ENCODE data around the gene GPR37. TPM values are rescaled to one million over a fixed set of nuclear protein-coding genes. Genes with fewer than 3 reads are reported as not detected.

GPR37 gene
- total RNA-seq, 1 experiment from 2014 or later = 1.6 TPM

DNA sequence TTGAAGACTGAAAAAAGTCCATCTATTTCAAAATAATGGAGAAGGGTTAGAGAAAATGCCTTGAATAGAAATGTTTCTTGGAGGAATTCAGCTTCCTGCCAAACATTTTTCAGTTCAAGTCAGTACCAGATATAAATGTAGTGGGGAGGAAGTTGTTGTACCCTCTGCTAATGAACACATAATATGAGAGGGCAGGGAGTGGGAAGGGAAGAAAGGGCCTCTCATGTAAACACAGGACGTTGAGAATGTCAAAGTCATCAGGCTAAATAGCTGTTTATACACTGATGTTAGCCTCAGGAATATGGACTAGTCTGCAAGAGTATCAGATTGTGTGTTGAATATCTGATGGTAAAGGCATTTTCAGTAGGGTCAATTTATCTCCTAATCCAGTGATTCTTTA, 37.0 kb downstream of the GPR37 start:
- H3K27me3 Mint-ChIP-seq (ENCODE audit: low read depth) = no peaks in the 10 kb centered on the region; the same call in 1 of the 2 replicates
- H3K4me1 Mint-ChIP-seq = peaks cover 32 to 39% of the 10 kb centered on the region in 2 experiments
- no peak overlapping the region for H2AFZ ChIP-seq (ENCODE audit: low read length)

More for the DNA sequence above, 37.0 kb downstream of the GPR37 start:
- H3K27ac Mint-ChIP-seq = peak overlapping the region in 1 of 3 experiments; percentile 77; a peak in 2 of 7 replicates
- Histone ChIP-seq H3K18ac (ENCODE audit: insufficient read length, low read depth, low read length) (no peak overlapping the region), H4K5ac (ENCODE audit: insufficient read length, low read depth, low read length) (no peak overlapping the region), H2BK20ac (ENCODE audit: low read depth, low read length, poor library complexity, severe bottlenecking) (no peak overlapping the region), H3K4me1 (ENCODE audit: insufficient read depth, low read length) (peaks cover 8% of the 10 kb centered on the region), H3K9me3 (ENCODE audit: control insufficient read depth, low read depth, low read length) (no peaks in the 10 kb centered on the region), H3T11ph (ENCODE audit: low read length) (no peak overlapping the region), H4K8ac (replicated peaks; ENCODE audit: insufficient read length, low read depth, low read length) (no peak overlapping the region), H3K56ac (ENCODE audit: insufficient read length, low read depth, low read length) (no peak overlapping the region), H4K91ac (ENCODE audit: insufficient read length, low read depth, low read length) (no peak overlapping the region), H3K27me3 (ENCODE audit: insufficient read depth, low read length) (no peaks in the 10 kb centered on the region), H3K27ac (ENCODE audit: insufficient read length, low read depth, low read length) (no peak overlapping the region), H2AK5ac (ENCODE audit: insufficient read length, low read length) (no peak overlapping the region), H2BK120ac (ENCODE audit: low read depth, low read length, poor library complexity, severe bottlenecking) (no peak overlapping the region), H4K20me1 (ENCODE audit: control insufficient read depth, insufficient read depth, insufficient read length) (no peaks in the 10 kb centered on the region), H3K23me2 (ENCODE audit: insufficient read length, low read depth, low read length, poor library complexity, severe bottlenecking) (no peaks in the 10 kb centered on the region), H3K79me1 (ENCODE audit: insufficient read depth, low read depth, low read length, poor library complexity, severe bottlenecking) (no peaks in the 10 kb centered on the region), H3K14ac (ENCODE audit: insufficient read depth, low read length) (no peak overlapping the region), H3K79me2 (ENCODE audit: insufficient read depth, low read length) (no peaks in the 10 kb centered on the region), H3K4ac (ENCODE audit: low read depth, low read length) (no peak overlapping the region), H2BK15ac (ENCODE audit: low read depth, low read length) (no peak overlapping the region), H2BK12ac (ENCODE audit: insufficient read length, low read depth, low read length) (no peak overlapping the region), H3K4me2 (ENCODE audit: insufficient read depth, insufficient read length, low read length) (no peak overlapping the region), H3K23ac (ENCODE audit: insufficient read length, low read depth, low read length) (no peak overlapping the region), H2BK5ac (ENCODE audit: insufficient read length, low read length) (no peak overlapping the region), H3K9ac (ENCODE audit: extremely low read depth, insufficient read length, low read length) (no peak overlapping the region)
- TF ChIP-seq, protein P1, sequence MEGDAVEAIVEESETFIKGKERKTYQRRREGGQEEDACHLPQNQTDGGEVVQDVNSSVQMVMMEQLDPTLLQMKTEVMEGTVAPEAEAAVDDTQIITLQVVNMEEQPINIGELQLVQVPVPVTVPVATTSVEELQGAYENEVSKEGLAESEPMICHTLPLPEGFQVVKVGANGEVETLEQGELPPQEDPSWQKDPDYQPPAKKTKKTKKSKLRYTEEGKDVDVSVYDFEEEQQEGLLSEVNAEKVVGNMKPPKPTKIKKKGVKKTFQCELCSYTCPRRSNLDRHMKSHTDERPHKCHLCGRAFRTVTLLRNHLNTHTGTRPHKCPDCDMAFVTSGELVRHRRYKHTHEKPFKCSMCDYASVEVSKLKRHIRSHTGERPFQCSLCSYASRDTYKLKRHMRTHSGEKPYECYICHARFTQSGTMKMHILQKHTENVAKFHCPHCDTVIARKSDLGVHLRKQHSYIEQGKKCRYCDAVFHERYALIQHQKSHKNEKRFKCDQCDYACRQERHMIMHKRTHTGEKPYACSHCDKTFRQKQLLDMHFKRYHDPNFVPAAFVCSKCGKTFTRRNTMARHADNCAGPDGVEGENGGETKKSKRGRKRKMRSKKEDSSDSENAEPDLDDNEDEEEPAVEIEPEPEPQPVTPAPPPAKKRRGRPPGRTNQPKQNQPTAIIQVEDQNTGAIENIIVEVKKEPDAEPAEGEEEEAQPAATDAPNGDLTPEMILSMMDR (conservative IDR thresholded peaks at IDR 0.05) = no peak
- H3K4me3 Mint-ChIP-seq = no peak overlapping the region
- no peak for DNase-seq
- peaks cover 14 to 28% (median 23%) of the 10 kb centered on the region in 3 experiments for H3K36me3 Mint-ChIP-seq (ENCODE audit: insufficient read depth in 1 of 3, low read depth in 3 of 3)
- peaks cover 24 to 25% of the 10 kb centered on the region in 2 experiments for H3K9me3 Mint-ChIP-seq
- no CpG with 5 or more reads among the region's 1 CpG for WGBS (ENCODE audit: extremely low coverage, insufficient read length, low lambda C conversion rate)

Measured in H9 (cell line).